Measurements from ENCODE around the gene MAD2L2. TPM values are rescaled to one million over a fixed set of nuclear protein-coding genes. Genes with fewer than 3 reads are reported as not detected.
A peak's percentile ranks its signal among the peaks of the same experiment; 100 is the strongest.
"Not testable (repeated sequence)": the region's sequence is repeated elsewhere in the genome, so short reads cannot be mapped to it uniquely, and the experiment has no call there.

Gene MAD2L2
- polyA plus RNA-seq, 1 experiment: 77.1 TPM

- DNase-seq (ENCODE audit: low read depth): no peak
- peaks cover 6% of the 10 kb centered on the region for H3K27me3 ChIP-seq (ENCODE audit: control insufficient read depth, insufficient read depth, low read length)
- TF ChIP-seq CTCF (IDR thresholded peaks at IDR 0.05; ENCODE audit: insufficient read depth, low read depth, low read length): no peak
- ChIA-PET CTCF (interaction anchor here (0.6 to 11.6 kb wide), 27 partner anchors 9 to 619 kb away, joined by 3 to 192 read pairs (median 5); partner anchors contain the start of genes AGTRAP and FBXO6), POLR2A (no interaction called here)
- no peaks in the 10 kb centered on the region for H3K36me3 ChIP-seq (ENCODE audit: control insufficient read depth, insufficient read depth, low read length)
- H3K4me3 ChIP-seq (ENCODE audit: low read depth, low read length): no peak overlapping the region
Observed at GRCh38 chr1:11646317-11646716, 34.6 kb downstream of the MAD2L2 start.

GRCh38 chr1:11645670-11646265 lies 35.2 kb downstream of the MAD2L2 start:
- DNase-seq (ENCODE audit: low read depth): no peak
- Histone ChIP-seq H3K36me3 (ENCODE audit: control insufficient read depth, insufficient read depth, low read length) (no peaks in the 10 kb centered on the region), H3K4me3 (ENCODE audit: low read depth, low read length) (no peak overlapping the region), H3K27me3 (ENCODE audit: control insufficient read depth, insufficient read depth, low read length) (peaks cover 6% of the 10 kb centered on the region)
- ChIA-PET CTCF (interaction anchor here (0.6 to 11.6 kb wide), 33 partner anchors 8 to 618 kb away, joined by 3 to 192 read pairs (median 4); partner anchors contain the start of genes AGTRAP and FBXO6), POLR2A (no interaction called here)
- peak; percentile 84 for TF ChIP-seq CTCF (IDR thresholded peaks at IDR 0.05; ENCODE audit: insufficient read depth, low read depth, low read length)

- DNase-seq (ENCODE audit: low read depth): no peak
- TF ChIP-seq CTCF (IDR thresholded peaks at IDR 0.05; ENCODE audit: insufficient read depth, low read depth, low read length): no peak
- POLR2A ChIA-PET: no interaction called here
- Histone ChIP-seq H3K4me3 (ENCODE audit: low read depth, low read length) (no peak overlapping the region), H3K36me3 (ENCODE audit: control insufficient read depth, insufficient read depth, low read length) (no peaks in the 10 kb centered on the region), H3K27me3 (ENCODE audit: control insufficient read depth, insufficient read depth, low read length) (peaks cover 6% of the 10 kb centered on the region)
- CTCF ChIA-PET: interaction anchor here (0.6 to 11.6 kb wide), 28 partner anchors 8 to 618 kb away, joined by 3 to 192 read pairs (median 4); partner anchors contain the start of genes AGTRAP and FBXO6
Observed at GRCh38 chr1:11645270-11645669, 35.7 kb downstream of the MAD2L2 start.

GRCh38 chr1:11643782-11644181 lies 37.2 kb downstream of the MAD2L2 start:
- ChIA-PET POLR2A (no interaction called here), CTCF (interaction anchor here (0.6 to 11.6 kb wide), 16 partner anchors 9 to 607 kb away, joined by 3 to 192 read pairs (median 4); partner anchors contain the start of gene FBXO6)
- peaks cover 2% of the 10 kb centered on the region for H3K27me3 ChIP-seq (ENCODE audit: control insufficient read depth, insufficient read depth, low read length)
- H3K36me3 ChIP-seq (ENCODE audit: control insufficient read depth, insufficient read depth, low read length): no peaks in the 10 kb centered on the region
- no peak for TF ChIP-seq CTCF (IDR thresholded peaks at IDR 0.05; ENCODE audit: insufficient read depth, low read depth, low read length)
- DNase-seq (ENCODE audit: low read depth): no peak
- H3K4me3 ChIP-seq (ENCODE audit: low read depth, low read length): no peak overlapping the region

- TF ChIP-seq CTCF (IDR thresholded peaks at IDR 0.05; ENCODE audit: insufficient read depth, low read depth, low read length): peak; percentile 97
- H3K27me3 ChIP-seq (ENCODE audit: control insufficient read depth, insufficient read depth, low read length); H3K36me3 ChIP-seq (ENCODE audit: control insufficient read depth, insufficient read depth, low read length); H3K4me3 ChIP-seq (ENCODE audit: low read depth, low read length); DNase-seq (ENCODE audit: low read depth); POLR2A ChIA-PET: not testable (repeated sequence)
- CTCF ChIA-PET: interaction anchor here (0.6 to 11.6 kb wide), 27 partner anchors 8 to 610 kb away, joined by 3 to 192 read pairs (median 4); partner anchors contain the start of gene FBXO6
Observed at GRCh38 chr1:11642418-11643017, 38.4 kb downstream of the MAD2L2 start.

Measured in BJ (cell line).